Mesendoderm (in vitro differentiated cells): ENCODE results near the gene FILIP1L.

Source experiments
- DNase-seq: peaks from one replicate; pipeline ENCODE4 v3.0.0; 2013
- H2AK5ac ChIP-seq: 2 replicates; pipeline ENCODE4 v1.6.1; 2013; ENCODE audit warnings: low read length, inconsistent platforms
- H2BK120ac ChIP-seq: 2 replicates; pipeline ENCODE4 v1.6.1; 2013; ENCODE audit warnings: low read depth, mild to moderate bottlenecking, low read length, moderate library complexity, mixed read lengths
- H2BK15ac ChIP-seq: replicated peaks from 2 replicates; pipeline ENCODE4 v1.6.1; 2013; ENCODE audit warnings: low read depth, mild to moderate bottlenecking, moderate library complexity
- H2BK5ac ChIP-seq: 2 replicates; pipeline ENCODE4 v1.6.1; 2013; ENCODE audit warnings: low read length, inconsistent platforms
- H3K18ac ChIP-seq: 2 replicates; pipeline ENCODE4 v1.6.1; 2013; ENCODE audit warnings: mild to moderate bottlenecking, low read length, mixed read lengths
- H3K23ac ChIP-seq: one replicate; pipeline ENCODE4 v1.6.1; 2013; ENCODE audit warnings: low read length
- H3K27ac ChIP-seq: 2 replicates; pipeline ENCODE4 v1.5.1; 2013; ENCODE audit warnings: low read depth, mild to moderate bottlenecking, inconsistent platforms, low read length, moderate library complexity
- H3K27me3 ChIP-seq: 2 replicates; pipeline ENCODE4 v1.6.1; 2013; ENCODE audit warnings: low read length, control low read depth, mild to moderate bottlenecking, inconsistent platforms; ENCODE audit not compliant: insufficient read depth, poor library complexity
- H3K36me3 ChIP-seq: 2 replicates; pipeline ENCODE4 v1.6.1; 2013; ENCODE audit warnings: low read length, inconsistent platforms; ENCODE audit not compliant: control insufficient read depth, insufficient read depth
- H3K4ac ChIP-seq: one replicate; pipeline ENCODE4 v1.6.1; 2013; ENCODE audit warnings: low read depth, mild to moderate bottlenecking, low read length, moderate library complexity
- H3K4me1 ChIP-seq: 2 replicates; pipeline ENCODE4 v1.6.1; 2013; ENCODE audit warnings: low read depth, low read length, inconsistent platforms; ENCODE audit not compliant: control insufficient read depth
- H3K4me2 ChIP-seq: 2 replicates; pipeline ENCODE4 v1.6.1; 2013; ENCODE audit warnings: low read length
- H3K4me3 ChIP-seq: 2 replicates; pipeline ENCODE4 v1.5.1; 2013; ENCODE audit warnings: mild to moderate bottlenecking, low read length
- H3K56ac ChIP-seq: one replicate; pipeline ENCODE4 v1.6.1; 2013; ENCODE audit warnings: low read length
- H3K79me1 ChIP-seq: 2 replicates; pipeline ENCODE4 v1.6.1; 2013; ENCODE audit warnings: low read length, inconsistent platforms
- H3K79me2 ChIP-seq: 2 replicates; pipeline ENCODE4 v1.6.1; 2013; ENCODE audit warnings: mild to moderate bottlenecking, low read length; ENCODE audit not compliant: control insufficient read depth, insufficient read depth
- H3K9ac ChIP-seq: 2 replicates; pipeline ENCODE4 v1.6.1; 2013; ENCODE audit warnings: low read length, inconsistent platforms
- H4K5ac ChIP-seq: one replicate; pipeline ENCODE4 v1.6.1; 2013; ENCODE audit warnings: low read length
- H4K8ac ChIP-seq: one replicate; pipeline ENCODE4 v1.6.1; 2013; ENCODE audit warnings: low read depth, mild to moderate bottlenecking, control low read depth, low read length, moderate library complexity
- WGBS: extraction: QIAGEN DNeasy Blood & Tissue Kit; methylation state at CpG from one replicate; pipeline ENCODE4 v1.1.7; 2013; ENCODE audit warnings: low lambda C conversion rate, missing lambda C conversion rate; ENCODE audit not compliant: insufficient coverage; ENCODE audit errors: extremely low coverage; 5-methylcytosine and 5-hydroxymethylcytosine counted together

Gene FILIP1L

GRCh38 chr3:100106531-100107141 is 7.7 kb downstream of the FILIP1L start:
- Histone ChIP-seq H2BK5ac (no peak overlapping the region), H3K36me3 (no peaks in the 10 kb centered on the region), H4K8ac (no peak overlapping the region), H2AK5ac (no peak overlapping the region), H3K23ac (no peak overlapping the region), H3K56ac (no peak overlapping the region), H3K4me3 (no peak overlapping the region), H2BK120ac (no peak overlapping the region), H3K4me2 (no peak overlapping the region), H3K79me2 (no peaks in the 10 kb centered on the region), H2BK15ac (no peak overlapping the region), H3K79me1 (no peaks in the 10 kb centered on the region), H4K5ac (no peak overlapping the region), H3K4me1 (no peaks in the 10 kb centered on the region), H3K9ac (no peak overlapping the region), H3K18ac (peak overlapping the region; percentile 23), H3K27me3 (no peaks in the 10 kb centered on the region), H3K27ac (no peak overlapping the region), H3K4ac (no peak overlapping the region)
- DNase-seq = no peak

DNA sequence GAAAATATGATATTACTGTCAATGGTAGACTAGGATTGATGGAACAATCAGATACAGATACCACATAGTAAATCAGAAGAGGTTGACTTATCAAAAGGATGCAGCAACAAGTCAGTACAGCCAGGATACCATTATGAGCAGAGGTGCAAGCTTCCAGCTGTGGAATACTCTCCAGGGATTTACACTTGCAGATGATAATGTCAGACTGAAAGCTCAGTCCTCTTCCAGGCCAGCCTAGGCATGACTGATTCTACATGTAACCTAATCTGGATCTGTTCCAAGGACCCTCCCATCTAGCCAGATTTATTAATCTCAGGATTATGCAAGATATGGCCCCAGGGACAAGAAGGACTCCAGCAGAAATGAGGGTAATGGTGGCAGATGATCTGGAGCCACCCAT is 8.2 kb downstream of the FILIP1L start:
- Histone ChIP-seq H4K8ac (no peak overlapping the region), H3K27ac (no peak overlapping the region), H3K4me1 (no peaks in the 10 kb centered on the region), H3K56ac (no peak overlapping the region), H3K79me2 (no peaks in the 10 kb centered on the region), H3K23ac (no peak overlapping the region), H3K18ac (peak overlapping the region; percentile 23), H2BK5ac (no peak overlapping the region), H3K4ac (no peak overlapping the region), H3K9ac (no peak overlapping the region), H4K5ac (no peak overlapping the region), H3K4me3 (no peak overlapping the region), H2AK5ac (no peak overlapping the region), H3K27me3 (no peaks in the 10 kb centered on the region), H3K79me1 (no peaks in the 10 kb centered on the region), H3K4me2 (no peak overlapping the region), H2BK120ac (no peak overlapping the region), H2BK15ac (no peak overlapping the region), H3K36me3 (no peaks in the 10 kb centered on the region)
- peak; percentile 51 for DNase-seq

- H3K79me1 ChIP-seq = no peaks in the 10 kb centered on the region
- no peak overlapping the region for H3K4me3 ChIP-seq
- no peak overlapping the region for H3K4ac ChIP-seq
Measured at GRCh38 chr3:100105501-100105900, 8.8 kb downstream of the FILIP1L start.

DNA sequence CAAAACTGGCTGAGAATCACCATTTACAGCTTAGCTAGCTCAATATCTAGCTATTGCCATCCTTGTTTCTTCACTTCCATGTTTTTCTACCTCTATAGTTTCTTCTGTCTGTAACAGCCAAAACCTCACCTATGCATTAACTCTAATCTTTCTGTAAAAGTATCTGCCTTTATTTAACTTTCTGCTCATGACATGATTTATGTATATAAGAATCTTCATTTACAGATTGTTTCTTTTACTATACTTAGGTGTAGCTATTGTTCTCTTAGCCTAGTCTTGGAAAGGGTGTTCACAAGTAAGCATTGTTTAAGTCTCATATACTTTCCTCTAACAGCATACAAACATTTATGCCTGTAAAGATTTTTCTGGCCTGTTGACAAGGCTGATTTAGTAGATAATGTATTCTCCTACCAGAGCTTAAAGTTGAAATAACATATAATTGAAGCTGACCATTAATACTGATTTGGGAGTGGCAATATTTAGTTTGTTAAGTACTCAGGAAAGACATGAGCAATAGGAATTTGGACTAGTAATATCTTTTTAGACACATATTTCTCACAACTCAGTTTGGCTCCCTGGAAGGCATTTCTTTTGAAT is 9.4 kb downstream of the FILIP1L start:
- no peak overlapping the region for H3K23ac ChIP-seq
- H3K79me1 ChIP-seq = no peaks in the 10 kb centered on the region
- H4K5ac ChIP-seq = no peak overlapping the region
- no peak overlapping the region for H3K9ac ChIP-seq
- DNase-seq = no peak
- H3K4me2 ChIP-seq = no peak overlapping the region
- no peak overlapping the region for H3K27ac ChIP-seq
- no peak overlapping the region for H2AK5ac ChIP-seq
- no peak overlapping the region for H2BK15ac ChIP-seq
- H2BK120ac ChIP-seq = no peak overlapping the region
- no peak overlapping the region for H3K56ac ChIP-seq
- no peak overlapping the region for H3K4ac ChIP-seq
- no peaks in the 10 kb centered on the region for H3K27me3 ChIP-seq
- H2BK5ac ChIP-seq = no peak overlapping the region
- H4K8ac ChIP-seq = no peak overlapping the region
- H3K18ac ChIP-seq = no peak overlapping the region
- no peaks in the 10 kb centered on the region for H3K79me2 ChIP-seq
- H3K4me1 ChIP-seq = no peaks in the 10 kb centered on the region
- H3K36me3 ChIP-seq = no peaks in the 10 kb centered on the region
- H3K4me3 ChIP-seq = no peak overlapping the region

More at GRCh38 chr3:100105501-100105900, 8.8 kb downstream of the FILIP1L start:
- Histone ChIP-seq H2AK5ac (no peak overlapping the region), H2BK15ac (no peak overlapping the region), H3K9ac (no peak overlapping the region), H3K56ac (no peak overlapping the region), H4K8ac (no peak overlapping the region), H3K27ac (no peak overlapping the region), H3K4me1 (no peaks in the 10 kb centered on the region), H3K27me3 (no peaks in the 10 kb centered on the region), H3K36me3 (no peaks in the 10 kb centered on the region), H3K18ac (no peak overlapping the region), H4K5ac (no peak overlapping the region), H3K23ac (no peak overlapping the region), H3K79me2 (no peaks in the 10 kb centered on the region), H3K4me2 (no peak overlapping the region), H2BK120ac (no peak overlapping the region), H2BK5ac (no peak overlapping the region)
- WGBS = no CpG with 5 or more reads among the region's 1 CpG
- DNase-seq = no peak

DNA sequence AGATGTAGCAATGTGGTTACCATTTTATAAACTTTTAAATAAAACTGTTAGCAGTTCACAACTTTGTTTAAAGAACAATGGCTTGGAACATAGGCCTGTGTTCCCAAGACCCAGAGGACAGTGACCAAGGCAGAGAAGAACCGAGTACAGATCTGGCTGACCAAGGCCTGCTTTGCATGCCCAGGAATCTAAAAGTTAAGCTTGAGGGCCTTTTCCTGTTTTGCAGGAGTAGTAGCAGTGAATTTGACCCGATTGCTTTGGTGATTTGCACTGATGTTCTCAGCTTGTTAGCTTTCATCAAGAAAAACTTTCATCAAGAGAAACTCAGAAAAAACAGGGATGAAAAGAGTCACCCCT is 9.9 kb downstream of the FILIP1L start:
- Histone ChIP-seq H3K27ac (no peak overlapping the region), H2AK5ac (no peak overlapping the region), H3K18ac (no peak overlapping the region), H3K79me1 (no peaks in the 10 kb centered on the region), H3K4me2 (no peak overlapping the region), H3K4ac (peak overlapping the region; percentile 70), H4K5ac (no peak overlapping the region), H3K56ac (no peak overlapping the region), H3K23ac (no peak overlapping the region), H2BK120ac (no peak overlapping the region), H4K8ac (no peak overlapping the region), H3K36me3 (no peaks in the 10 kb centered on the region), H3K9ac (no peak overlapping the region), H3K4me1 (no peaks in the 10 kb centered on the region), H2BK15ac (no peak overlapping the region), H3K4me3 (no peak overlapping the region), H3K79me2 (no peaks in the 10 kb centered on the region), H3K27me3 (no peaks in the 10 kb centered on the region), H2BK5ac (no peak overlapping the region)
- DNase-seq = no peak
- no CpG with 5 or more reads among the region's 2 CpGs for WGBS
